HG02970 (cell line): Measurements from ENCODE around the gene VARS2.
"Not testable (repeated sequence)": the region's sequence is repeated elsewhere in the genome, so short reads cannot be mapped to it uniquely, and the experiment has no call there.

ENCODE experiments used
- ATAC-seq: cut with Tn5 transposase; IDR thresholded peaks from one replicate; pipeline ENCODE4 v1.9.1; 2021; ENCODE audit warnings: mild to moderate bottlenecking, moderate library complexity, moderate number of reproducible peaks; ENCODE audit not compliant: unreplicated experiment, low FRiP score

The VARS2 gene

DNA sequence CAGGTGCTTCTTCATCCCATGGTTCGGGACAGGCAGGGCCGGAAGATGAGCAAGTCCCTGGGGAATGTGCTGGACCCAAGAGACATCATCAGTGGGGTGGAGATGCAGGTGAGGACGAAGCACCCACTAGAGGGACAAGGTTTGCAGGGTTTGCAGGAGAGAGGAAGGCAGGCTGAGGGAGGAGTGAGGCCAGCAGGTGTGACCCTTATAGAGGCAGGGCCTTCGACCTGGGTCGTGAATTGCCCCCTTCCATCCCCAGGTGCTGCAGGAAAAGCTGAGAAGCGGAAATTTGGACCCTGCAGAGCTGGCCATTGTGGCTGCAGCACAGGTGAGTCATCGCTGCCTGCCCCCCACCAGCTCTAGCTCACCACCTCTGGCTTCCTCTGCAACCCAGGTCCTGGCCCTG is 8.4 kb downstream of the VARS2 start:
- no peak for ATAC-seq

DNA sequence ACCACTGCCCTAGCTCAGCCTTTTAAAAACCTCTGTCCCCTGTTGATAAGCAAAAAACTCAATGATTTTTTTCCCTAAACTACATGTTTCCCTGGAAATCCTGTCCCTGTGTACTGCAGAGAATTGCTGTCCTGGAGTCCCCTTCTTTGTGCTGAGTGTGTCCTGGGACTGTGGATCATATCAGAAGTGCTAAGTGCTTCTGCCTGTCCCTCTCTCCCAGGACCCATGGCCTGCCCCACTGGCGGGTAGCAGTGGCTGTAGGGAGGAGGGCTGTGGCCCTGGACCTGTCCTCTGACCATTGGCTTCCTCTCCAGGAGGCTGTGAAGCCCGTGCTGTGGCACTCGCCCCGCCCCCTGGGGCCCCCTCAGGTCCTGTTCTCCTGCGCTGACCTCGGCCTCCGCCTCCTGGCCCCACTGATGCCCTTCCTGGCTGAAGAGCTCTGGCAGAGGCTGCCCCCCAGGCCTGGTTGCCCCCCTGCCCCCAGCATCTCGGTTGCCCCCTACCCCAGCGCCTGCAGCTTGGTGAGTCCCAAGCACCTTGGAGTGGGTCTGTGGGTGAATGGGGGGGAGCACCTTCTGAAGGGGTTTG is 10.1 kb downstream of the VARS2 start:
- ATAC-seq = not testable (repeated sequence)

DNA sequence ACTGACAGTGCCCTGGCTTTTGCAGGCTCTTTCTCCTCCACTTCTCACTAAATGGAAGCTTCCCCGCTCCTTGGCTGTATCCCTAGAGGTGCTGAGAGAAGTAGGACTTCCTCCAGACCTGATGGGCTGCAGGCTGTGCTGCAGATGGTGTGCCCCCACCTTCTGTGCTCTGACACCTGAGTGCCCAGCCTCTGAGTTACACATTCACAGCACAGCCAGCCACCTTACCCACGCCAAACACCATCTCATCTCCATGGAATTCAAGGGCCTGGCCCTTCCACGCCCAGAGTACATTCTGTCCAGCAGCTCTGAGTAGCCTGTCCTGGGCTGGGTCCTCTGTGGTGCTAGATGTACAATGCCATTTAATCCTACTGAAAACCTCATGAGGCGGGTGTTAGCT is 12.6 kb downstream of the VARS2 start:
- ATAC-seq = no peak

DNA sequence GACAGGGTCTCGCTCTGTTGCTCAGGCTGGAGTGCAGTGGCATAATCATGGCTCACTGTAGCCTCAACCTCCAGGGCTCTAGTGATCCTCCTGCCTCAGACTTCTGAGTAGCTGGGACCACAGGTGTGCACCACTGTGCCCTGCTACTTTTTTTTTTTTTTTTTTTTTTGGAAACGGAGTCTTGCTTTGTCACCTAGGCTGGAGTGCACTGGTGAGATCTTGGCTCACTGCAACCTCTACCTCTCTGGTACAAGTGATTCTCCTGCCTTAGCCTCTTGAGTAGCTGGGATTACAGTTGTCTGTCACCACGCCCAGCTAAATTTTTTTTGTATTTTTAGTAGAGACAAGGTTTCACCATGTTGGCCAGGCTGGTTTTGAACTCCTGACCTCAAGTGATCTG is 13.0 kb downstream of the VARS2 start:
- ATAC-seq = not testable (repeated sequence)

DNA sequence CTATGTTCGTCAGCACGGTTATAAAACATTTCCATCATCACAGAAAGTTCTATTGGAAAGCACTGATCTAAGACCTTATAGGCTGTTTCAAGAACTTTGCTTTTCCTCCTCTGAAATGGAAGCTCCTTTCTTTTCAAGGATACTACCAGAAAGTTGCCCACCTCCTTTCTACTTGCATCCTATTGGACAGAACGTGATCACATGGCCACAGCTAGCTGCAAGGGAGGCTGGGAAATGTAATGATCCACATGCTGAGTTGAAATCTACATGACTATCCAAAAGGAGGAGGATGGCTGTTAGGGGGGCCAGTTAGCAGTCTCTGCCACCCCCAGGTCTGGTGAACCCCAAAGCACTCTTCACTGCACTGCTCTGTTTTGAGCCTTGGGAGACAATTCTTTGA is 14.6 kb downstream of the VARS2 start:
- ATAC-seq = no peak

DNA sequence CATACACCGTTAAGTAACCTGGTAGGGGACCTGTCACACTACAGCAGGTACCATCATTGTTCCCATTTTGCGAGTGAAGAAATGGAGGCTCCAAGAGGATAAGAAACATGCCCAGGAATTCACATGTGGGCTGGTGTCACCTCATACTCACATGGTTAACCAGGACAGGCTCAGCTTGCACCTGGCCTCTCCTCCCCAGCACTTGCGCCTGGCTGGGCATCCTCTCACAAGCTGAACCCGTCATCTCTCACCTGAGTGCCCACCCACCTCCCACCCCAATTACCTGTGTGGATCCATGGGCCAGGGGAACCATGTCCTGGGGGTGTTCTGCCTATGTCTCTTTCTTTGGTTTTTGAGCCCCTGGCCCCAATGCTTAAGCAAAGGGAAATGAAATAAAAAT is 16.5 kb downstream of the VARS2 start:
- no peak for ATAC-seq

DNA sequence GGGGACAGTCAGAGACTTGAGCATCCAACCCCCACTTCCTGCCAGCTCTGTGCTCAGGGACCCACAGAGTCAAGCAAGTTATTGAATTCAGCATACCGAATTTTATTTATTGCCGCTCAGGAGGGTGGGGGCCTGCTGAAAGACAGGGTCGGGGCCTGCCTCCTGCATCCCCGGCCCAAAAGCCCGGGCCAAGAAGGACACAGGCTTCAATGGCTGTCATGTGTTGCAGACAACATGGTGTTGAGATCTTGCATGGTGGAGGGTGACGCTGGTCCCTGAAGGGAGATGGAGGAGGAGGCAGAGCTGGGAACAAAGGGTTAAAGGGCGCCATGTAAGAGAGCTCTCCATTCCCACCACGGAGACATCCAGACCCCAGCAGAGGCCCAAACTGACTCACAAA is 17.2 kb downstream of the VARS2 start:
- no peak for ATAC-seq

DNA sequence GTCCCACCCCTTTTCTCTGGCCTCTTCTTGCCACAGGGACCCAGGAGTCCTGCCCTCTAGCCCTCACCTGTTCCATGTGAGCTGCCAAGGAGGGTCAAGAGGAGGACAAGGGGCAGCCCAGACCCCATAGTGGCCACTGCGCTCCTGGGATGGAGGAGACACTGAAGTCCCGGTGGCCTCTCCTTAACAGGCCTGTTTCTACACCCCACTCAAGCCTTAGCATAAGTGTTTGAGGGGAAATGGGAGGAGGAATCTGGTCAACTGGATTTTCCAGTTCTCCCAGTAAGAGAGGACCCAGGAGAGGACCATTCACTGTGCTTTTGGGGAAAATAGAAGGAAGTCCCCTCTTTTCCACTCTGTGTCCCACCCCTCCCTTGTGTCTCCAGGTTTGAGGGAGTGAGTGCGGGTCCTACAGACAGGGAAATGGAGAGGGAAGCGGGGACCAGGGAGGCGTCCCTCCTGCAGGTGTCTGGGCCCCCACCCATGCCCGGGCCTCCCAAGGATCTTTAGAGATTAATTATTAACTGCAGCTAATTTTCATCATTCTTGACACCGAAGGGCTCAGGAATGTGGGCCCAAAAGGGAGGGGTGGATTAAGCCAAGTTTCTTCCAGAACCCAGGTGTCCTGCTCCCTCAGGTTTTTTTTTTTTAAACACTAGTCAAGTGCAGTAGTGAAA is 18.1 kb downstream of the VARS2 start, which contains the start of gene SFTA2:
SFTA2 (minus strand) TSS at position 202 of the 677 bp plus-strand sequence; CDS start at position 128, 74 bp downstream.
- no peak for ATAC-seq

DNA sequence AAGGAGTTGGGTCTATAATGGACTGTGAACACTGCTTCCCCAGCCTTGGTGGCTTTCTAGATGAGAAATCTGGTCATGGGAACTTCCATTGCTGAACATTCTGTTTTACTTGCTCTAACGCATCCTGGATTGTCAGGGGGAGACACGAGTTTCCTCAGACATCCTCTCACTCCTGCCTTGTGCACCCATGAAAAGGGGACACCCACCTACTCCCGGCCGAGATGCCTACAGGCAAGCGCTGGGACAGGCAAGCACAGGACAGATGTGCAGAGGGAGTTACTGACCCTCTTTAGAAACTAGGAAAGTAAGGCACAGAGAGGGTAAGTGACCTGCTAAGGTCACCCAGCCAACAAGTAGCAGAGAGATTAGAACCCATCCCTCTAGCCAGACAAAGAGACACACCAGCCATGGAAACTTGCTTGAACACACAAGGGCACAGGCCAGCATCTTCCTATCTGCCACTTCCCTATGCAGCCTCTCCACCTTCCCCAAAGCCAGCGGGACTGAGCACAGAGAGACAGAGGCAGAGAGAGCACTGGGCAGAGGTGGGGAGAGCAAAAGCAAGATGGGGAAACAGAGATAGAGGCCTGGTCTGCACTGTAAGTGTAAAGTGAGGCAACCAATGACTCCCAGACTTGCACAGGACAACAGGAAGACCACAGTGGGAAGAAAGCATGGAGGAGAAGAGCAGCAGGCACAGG is 18.8 kb downstream of the VARS2 start:
- no peak for ATAC-seq

DNA sequence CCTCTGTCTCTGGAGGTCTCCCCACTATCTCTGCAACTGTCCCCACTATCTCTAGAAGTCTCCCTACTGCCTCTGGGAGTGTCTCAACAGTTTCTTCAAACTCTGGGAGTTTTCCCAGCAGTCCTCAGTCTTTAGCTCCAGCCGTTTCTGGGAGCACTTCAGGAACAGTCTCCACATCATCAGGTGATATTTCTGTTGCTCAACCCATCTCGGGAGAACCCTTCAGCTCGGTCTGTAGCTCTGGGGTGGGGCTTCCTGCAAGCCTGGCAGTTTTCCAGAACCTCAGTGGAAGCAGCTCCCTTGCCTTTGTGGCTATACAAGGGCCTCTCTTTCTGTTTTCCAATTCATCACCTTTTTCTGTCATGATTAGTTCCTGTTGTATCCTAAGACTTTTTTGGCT is 21.0 kb downstream of the VARS2 start:
- no peak for ATAC-seq

DNA sequence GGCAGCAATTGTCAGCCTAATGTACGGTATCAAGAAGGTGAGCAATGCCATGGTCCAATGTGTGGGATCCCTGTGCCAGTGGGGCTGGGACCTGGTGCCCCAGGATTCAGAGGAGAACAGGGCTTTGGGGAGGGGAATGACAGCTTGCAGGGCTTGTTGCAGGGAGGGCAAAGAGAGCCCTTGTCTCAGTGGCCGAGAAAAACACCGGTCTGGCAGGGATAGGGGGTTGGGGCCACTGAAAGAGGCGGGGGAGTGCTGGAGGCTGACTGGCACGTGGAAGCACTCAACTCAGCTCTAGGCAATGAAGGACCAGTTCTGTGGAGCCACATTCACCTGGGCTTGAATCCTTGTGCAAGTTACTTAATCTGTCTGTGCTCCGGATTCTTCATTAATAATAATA is 23.2 kb downstream of the VARS2 start:
- ATAC-seq = no peak

DNA sequence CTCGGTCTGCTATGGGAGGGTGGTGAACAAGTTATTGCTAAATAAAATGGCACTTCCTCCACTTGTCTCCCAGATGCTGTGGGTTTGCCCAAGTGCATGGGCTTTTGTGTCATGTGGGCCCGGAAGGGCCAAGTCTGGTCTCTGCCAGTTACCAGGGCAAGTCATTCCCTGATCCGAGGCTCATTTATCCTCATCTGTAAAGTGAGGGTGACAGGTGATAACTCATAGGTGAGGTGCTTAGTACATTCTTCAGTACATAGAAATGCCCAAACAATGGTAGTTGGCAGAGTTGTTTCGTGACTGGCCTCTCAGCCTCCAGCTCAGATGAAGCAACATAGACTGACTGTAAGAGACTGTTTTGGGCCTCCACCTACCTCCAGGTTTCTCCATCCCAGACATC is 24.7 kb downstream of the VARS2 start:
- ATAC-seq = no peak

DNA sequence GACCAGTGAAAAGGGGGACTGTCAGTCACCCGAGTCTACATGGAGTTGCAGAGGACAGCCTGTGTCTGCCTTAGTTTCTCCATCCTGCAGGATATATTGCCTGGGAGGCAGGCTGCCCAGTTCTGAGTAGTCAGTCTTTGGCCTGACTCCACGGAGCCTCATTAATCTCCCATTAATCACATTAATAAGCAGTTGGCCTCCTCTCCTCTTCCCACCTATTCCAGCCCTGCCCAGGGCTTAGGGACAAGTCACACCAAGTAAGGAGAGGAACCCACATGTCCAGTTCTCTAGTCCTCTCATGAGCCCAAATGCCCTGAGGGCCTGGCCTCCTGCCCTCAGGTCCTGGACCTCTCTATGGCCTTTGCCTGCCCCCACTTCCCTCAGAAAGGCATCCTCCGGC is 25.4 kb downstream of the VARS2 start:
- no peak for ATAC-seq

DNA sequence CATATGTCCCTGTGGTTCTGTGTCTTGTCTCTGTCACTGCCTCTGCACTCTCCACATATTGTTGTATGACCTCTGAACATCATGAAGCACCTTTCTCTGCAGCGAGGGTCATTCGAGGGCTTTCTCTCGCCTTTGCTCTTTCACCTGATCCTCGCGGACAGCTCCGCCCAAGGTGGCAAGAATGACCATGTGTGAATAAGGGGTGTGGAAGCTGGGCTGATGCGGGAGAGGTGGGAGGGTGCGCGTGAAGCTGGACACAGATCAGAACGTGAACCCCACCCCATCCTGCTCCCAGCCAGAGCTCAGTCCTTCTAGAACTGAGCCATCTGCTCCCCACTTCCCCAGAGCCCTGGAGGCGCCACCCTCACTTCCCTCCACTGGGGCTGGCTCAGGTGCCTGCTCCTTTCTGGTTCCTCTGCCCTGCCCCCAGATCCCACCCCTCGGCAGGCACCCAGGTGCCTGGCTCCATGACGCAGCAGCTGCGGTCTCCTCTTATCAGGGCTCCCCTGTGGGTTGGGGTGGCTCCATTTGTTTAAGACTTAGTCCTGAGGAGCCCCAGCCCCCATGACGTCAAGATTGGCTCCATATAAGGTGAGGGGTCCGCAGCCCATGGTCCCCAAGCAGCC is 26.4 kb downstream of the VARS2 start, which contains the start of gene MUCL3:
MUCL3 (plus strand) TSS at position 613 of the 626 bp plus-strand sequence. CDS start 27 bp downstream, outside the sequence.
- no peak for ATAC-seq

DNA sequence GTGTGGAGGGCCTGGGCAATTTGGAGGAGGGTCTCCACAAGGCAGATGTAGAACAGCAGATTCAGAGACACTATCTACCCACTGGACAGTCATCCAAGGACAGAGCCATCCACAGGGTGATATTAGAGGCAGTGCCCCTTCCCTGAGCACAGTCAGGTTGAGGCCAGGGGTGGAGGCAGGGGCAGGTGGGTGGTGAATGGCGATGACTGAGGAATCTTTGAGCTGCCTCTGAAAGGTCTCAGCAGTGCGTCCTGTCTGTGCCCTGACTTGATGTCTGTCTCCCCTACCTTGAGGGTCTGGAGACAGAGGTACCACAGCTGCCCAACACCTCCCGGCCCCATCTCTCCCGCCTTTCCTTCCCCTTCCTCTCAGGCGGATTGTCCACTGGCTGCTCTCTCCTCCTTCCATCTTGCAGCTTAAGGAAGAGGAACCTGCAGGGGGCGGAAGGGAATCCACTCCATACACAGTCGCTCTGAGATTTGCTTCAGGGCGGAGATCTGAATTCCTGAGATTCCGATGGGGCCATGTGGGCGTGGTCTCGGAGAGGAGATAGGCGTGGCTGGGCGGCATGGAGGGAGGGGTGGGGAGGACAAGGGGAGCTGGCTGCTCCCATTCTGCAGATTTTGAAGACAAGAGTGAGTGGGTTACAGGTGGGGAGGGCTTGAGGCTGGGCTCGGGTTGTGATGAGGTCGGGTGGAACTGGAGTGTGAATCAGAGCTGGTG is 28.5 kb downstream of the VARS2 start:
- ATAC-seq = no peak

DNA sequence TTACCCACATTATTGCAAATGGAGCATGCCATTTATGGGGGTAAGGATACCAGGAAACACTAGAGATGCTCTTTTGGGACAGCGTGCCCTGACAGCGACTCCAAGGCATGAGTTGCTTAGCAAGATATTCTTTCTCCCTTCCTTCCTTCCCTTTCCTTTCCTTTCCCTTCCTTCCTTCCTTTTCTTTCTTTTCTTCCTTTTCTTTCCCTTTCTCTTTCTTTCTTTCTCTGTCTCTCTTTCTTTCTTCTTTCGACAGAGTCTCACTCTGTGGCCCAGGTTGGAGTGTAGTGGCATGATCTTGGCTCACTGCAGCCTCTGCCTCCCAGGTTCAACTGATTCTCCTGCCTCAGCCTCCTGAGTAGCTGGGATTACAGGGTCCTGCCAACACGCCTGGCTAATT is 30.0 kb downstream of the VARS2 start:
- no peak for ATAC-seq

DNA sequence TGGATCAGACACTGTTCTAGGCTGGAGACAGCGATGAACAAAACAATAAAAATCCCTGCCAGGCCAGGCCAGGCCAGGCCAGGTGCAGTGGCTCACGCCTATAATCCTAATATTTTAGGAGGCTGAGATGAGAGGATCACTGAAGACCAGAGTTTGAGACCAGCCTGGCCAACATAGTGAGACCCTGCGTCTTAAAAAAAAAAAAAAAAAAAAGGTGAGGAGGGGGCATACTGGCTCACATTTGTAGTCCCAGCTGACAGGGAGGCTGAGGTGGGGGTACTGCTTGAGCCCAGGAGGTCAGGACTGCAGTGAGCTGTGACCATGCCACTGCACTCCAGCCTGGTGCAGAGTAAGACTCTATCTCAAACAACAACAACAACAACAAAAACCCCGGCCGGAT is 31.2 kb downstream of the VARS2 start:
- ATAC-seq = no peak

DNA sequence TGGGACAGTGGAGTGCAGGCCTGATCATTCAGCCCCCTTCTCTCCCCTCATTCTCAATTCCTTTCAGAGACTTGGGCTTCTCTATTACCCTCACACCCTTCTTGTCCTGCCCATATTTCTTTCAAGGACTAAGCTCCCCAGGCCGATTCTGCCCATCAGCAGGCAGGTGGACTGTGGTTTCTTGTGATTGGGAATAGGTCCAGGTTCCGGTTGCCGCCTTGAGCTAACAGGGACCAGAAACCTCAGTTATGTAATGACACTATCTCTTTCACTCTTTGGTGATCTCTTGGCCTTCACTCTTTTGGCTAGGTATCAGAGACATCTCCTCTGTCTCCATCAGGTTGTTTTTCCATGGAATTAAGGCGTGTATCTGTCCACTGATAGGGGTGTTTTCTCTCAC is 33.2 kb downstream of the VARS2 start:
- no peak for ATAC-seq

DNA sequence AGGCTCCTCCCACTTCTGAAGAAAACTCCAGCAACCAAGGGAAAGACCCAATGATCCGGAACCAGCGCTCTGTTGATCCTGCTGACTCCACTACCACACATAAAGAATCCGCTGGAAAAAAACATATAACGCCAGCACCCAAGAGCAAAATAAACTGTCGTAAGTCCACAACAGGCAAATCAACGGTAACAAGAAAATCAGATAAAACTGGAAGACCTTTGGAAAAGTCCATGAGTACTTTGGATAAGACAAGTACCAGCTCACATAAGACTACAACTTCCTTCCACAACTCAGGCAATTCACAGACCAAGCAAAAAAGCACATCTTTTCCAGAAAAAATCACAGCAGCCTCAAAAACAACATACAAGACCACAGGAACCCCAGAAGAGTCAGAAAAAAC is 34.8 kb downstream of the VARS2 start:
- no peak for ATAC-seq

DNA sequence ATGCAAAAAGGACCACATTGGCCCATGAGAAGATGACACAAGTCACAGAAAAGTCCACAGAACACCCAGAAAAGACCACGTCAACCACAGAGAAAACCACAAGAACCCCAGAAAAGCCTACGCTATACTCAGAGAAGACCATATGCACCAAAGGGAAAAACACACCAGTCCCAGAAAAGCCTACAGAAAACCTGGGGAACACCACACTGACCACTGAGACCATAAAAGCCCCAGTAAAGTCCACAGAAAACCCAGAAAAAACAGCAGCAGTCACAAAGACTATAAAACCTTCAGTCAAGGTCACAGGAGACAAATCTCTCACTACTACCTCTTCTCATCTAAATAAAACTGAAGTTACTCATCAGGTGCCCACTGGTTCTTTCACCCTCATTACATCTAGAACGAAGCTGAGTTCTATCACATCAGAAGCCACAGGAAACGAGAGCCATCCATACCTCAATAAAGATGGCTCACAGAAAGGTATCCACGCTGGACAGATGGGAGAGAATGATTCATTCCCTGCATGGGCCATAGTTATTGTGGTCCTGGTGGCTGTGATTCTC is 38.0 kb downstream of the VARS2 start:
- no peak for ATAC-seq
